HG03432 (cell line): ENCODE data around the gene LMTK2.

ENCODE experiments used
- ATAC-seq: cut with Tn5 transposase; IDR thresholded peaks from one replicate; pipeline ENCODE4 v1.9.1; 2021; ENCODE audit warnings: mild to moderate bottlenecking, moderate library complexity; ENCODE audit not compliant: unreplicated experiment

Gene LMTK2

GRCh38 chr7:98171449-98171848 is 64.8 kb downstream of the LMTK2 start:
- ATAC-seq: no peak

- no peak for ATAC-seq
Observed at GRCh38 chr7:98174334-98175259, 67.9 kb downstream of the LMTK2 start.

GRCh38 chr7:98175260-98175940 is 68.7 kb downstream of the LMTK2 start:
- no peak for ATAC-seq

- ATAC-seq: no peak
Observed at GRCh38 chr7:98177553-98177952, 70.9 kb downstream of the LMTK2 start.

GRCh38 chr7:98178321-98178720 is 71.7 kb downstream of the LMTK2 start:
- ATAC-seq: no peak

GRCh38 chr7:98178762-98179490 is 72.3 kb downstream of the LMTK2 start:
- ATAC-seq: no peak

- ATAC-seq: no peak
Observed at GRCh38 chr7:98180751-98181150, 74.1 kb downstream of the LMTK2 start.

GRCh38 chr7:98185101-98185500 is 78.4 kb downstream of the LMTK2 start:
- no peak for ATAC-seq

- no peak for ATAC-seq
Observed at GRCh38 chr7:98186452-98187137, 79.9 kb downstream of the LMTK2 start.

- no peak for ATAC-seq
Observed at GRCh38 chr7:98187138-98187502, 80.5 kb downstream of the LMTK2 start.

GRCh38 chr7:98189559-98189958 is 82.9 kb downstream of the LMTK2 start:
- ATAC-seq: no peak

- ATAC-seq: no peak
Observed at GRCh38 chr7:98191668-98192431, 85.2 kb downstream of the LMTK2 start.

GRCh38 chr7:98192781-98193457 is 86.3 kb downstream of the LMTK2 start:
- no peak for ATAC-seq

- ATAC-seq: no peak
Observed at GRCh38 chr7:98193474-98194180, 87.0 kb downstream of the LMTK2 start.

- ATAC-seq: no peak
Observed at GRCh38 chr7:98194186-98194585, 87.5 kb downstream of the LMTK2 start.

- no peak for ATAC-seq
Observed at GRCh38 chr7:98194672-98195457, 88.2 kb downstream of the LMTK2 start.

GRCh38 chr7:98196706-98197605 is 90.3 kb downstream of the LMTK2 start:
- ATAC-seq: no peak
